Measurements from ENCODE around the gene TEX11.
"Not testable (repeated sequence)": the region's sequence is repeated elsewhere in the genome, so short reads cannot be mapped to it uniquely, and the experiment has no call there.

Gene TEX11

DNA sequence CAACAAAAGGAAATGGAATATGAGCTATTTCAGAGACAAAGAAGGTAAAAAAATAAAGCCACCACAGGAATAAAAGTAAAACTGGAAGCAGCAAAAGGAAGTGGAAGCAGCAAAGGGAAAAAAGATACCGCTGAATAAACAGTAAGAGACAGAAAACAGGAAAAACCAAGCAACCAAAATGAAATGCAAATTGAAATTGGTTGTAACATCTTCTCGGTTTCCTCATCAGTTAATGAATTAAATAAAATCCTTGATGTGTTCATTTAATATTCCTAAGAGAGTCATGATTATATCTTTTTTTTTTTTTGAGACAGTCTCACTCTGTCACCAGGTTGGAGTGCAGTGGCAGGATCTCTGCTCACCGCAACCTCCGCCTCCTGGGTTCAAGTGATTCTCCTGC lies 331.1 kb downstream of the TEX11 start:
- no peak for DNase-seq

DNA sequence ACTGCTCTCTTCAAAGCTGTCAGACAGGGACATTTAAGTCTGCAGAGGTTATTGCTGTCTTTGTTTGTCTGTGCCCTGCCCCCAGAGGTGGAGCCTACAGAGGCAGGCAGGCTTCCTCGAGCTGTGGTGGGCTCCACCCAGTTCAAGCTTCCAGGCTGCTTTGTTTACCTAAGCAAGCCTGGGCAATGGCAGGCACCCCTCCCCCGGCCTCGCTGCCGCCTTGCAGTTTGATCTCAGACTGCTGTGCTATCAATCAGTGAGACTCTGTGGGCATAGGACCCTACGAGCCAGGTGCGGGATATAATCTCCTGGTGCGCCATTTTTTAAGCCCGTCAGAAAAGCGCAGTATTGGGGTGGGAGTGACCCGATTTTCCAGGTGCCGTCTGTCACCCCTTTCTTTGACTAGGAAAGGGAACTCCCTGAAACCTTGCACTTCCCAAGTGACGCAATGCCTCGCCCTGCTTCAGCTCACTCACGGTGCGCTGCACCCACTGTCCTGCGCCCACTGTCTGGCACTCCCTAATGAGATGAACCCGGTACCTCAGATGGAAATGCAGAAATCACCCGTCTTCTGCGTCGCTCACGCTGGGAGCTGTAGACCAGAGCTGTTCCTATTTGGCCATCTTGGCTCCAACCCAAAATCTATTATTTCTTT lies 338.5 kb downstream of the TEX11 start:
- not testable (repeated sequence) for DNase-seq

DNA sequence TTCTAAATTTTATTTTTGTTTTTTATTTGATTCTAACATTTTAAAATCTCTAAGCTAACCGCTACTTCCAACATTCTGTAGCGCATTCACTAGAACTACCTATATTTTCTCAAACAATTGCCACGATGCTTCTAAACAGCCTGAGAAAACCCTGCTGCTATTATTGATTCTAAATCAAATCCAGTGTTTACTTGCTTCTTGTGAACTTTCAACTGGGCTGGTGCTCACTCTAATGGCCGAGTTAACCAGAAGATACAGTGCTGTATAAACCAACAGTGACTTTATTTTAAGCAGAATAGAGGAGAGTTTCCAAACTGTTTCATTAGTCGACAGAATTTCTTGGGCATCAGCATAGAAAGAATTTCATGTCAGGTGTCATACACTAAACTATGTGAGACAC lies 353.6 kb downstream of the TEX11 start:
- no peak for DNase-seq

DNA sequence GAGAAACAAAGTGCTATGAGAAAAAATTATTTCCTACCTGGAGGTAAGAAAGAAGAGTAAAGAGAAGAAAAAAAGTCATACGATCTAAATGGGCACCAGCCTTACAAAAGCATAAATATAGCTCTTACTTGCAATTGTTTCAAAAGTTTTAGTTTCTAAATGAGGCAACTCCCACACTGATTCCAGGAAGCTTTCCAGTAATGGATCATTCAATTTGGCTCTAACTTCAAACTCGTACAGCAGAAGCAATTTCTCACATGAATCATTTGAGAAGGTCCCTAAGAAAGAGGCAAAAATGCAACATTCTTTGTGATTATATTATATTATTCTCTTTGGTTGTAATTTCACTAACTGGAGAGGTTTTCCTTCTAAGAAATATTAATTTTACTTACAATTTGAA lies 354.0 kb downstream of the TEX11 start:
- no peak for DNase-seq

DNA sequence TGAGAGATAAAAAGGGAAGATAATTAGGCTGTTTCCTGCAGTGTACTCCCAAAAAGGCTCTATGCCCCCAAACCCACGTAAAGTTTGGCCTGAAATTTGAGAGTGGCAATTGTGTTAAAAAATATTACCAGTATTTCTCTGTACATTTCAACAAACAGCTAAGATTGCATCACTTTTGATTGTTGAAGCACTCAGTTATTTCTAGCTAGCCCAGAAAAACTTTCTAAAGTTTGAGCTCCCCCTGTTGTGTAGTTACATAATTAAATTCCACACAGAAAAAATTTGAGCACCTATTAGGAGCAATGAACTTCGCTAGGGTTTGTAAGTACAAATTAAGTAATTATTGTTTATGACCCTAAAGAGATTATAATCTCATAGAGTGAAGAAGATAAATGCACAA lies 354.4 kb downstream of the TEX11 start:
- DNase-seq: no peak

DNA sequence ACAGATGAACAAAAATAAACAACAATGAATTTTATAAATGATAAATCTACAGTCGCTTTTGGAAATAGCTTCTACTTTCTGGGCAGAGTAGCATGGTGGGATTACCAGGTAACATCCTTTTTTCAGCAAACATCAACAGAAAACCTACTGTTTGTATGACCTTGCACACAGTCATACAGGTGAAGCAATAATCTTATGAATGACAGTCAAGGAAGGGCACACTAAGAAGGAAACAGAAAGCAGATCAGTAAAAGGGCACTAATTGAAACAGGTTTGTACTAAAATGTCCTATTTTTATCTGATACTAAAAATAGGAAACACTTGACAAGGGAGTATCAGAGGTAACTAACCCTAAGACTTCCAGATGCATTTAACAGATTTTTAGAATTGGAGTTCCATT lies 355.0 kb downstream of the TEX11 start:
- no peak for DNase-seq

DNA sequence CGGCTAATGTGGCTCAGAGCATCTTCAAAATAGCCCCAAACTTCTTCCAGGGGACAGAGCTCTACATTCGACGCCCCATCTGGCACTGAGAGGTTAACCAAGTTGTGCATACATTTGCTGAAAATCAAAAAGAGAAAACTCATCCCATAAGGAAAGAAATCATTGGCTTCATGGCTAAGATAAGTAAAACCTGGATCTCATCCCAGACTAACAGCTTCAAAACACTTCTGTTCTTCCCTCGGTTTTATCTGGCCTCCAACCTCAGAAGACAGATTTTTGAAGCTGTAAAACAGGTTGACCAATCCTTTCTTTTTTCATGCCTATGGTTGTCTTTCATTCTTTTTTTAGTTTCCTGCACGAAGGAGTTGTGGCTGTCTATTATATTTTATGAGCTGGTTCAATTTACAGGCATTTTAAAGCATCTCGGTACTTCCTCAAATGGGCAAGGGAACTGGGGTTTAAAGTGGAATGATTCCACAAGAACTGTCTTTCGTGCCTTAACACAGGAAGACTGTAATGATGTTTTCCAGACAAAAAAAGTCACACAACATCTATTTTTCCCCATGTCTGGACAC lies 356.3 kb downstream of the TEX11 start:
- no peak for DNase-seq

DNA sequence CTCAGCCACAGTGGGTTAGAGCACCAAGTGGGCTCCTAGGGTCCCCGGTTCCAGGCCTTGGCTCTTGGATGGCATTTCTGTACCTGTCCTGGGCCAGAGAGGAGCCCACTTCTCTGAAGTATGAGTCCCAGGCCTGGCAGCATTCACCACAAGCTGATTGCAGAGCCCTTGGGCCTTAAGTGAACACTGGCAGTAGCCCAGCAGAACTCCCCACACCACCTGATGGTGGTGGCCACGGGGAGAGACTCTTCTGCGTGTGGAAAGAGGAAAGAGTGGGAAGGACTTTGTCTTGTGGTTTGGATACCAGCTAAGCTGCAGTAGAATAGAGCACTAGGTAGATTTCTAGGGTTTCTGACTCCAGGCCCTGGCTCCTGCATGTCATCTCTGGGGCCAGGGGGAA lies 359.1 kb downstream of the TEX11 start:
- DNase-seq: no peak

DNA sequence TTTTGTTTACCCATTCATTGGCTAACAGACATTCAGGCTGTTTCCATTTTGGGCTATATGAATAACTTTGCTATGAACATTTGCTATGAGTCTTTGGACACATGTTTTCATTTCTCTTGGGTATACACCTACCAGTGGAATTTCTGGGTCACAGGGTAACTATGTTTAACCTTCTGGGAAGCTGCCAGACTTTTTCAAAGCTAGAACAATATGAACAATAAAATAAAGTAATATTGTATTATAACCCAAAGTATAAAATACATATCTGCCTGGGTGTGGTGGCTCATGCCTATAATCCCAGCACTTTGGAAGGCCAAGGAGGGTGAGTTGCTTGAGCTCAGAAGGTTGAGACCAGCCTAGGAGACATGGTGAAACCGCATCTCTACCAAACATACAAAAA lies 373.3 kb downstream of the TEX11 start:
- DNase-seq: no peak

DNA sequence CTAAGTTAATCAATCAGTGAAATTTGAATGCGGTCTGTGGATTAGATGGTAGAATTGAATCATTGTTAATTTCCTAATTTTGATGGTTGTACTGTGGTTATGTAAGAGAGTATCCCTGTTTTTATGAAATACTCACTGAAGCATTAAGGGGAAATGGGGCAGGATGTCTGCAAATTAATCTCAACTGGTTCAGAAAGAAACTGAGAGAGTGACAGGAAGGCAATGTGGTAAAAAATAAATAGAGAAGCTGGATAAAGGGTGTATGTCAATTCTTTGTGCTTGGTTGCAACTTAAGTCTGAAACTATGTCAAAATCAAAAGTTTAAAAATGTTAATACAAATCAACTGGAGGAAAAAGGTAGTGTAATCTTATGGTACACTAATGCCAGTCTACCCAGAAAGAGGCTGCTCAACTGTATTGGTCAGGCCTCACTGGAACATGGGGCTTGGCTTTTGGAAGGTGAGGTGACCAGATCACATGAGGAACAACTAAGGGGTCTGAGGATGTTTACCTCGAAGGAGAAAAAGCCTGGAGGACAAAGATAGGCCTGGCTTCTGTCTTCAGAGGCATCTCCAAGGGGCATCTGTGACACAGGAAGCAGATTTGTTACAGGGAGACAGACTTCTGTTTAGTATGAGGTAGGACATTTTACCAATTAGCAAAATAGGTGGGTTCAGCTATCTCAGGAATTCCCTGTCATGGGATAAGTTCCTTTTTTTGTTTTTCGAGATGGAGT lies 380.7 kb downstream of the TEX11 start:
- no peak for DNase-seq

DNA sequence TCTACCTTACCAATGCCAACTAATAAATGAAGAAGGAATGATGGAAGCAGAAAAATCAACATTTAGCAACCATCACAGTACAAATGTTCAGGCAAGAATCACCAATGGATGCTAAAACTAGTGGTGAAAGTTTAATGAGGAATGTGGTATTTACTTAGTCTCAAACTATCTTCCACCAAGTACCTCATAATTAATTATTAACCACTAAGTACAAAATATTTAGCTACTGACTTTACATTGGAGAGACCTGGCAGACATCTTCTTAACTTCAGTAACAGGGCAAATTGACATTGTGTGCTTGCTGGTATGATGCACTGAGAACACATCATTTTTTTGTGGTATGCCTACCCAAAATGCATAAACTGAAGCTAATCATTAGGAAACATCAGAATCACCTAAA lies 381.5 kb downstream of the TEX11 start:
- no peak for DNase-seq

DNA sequence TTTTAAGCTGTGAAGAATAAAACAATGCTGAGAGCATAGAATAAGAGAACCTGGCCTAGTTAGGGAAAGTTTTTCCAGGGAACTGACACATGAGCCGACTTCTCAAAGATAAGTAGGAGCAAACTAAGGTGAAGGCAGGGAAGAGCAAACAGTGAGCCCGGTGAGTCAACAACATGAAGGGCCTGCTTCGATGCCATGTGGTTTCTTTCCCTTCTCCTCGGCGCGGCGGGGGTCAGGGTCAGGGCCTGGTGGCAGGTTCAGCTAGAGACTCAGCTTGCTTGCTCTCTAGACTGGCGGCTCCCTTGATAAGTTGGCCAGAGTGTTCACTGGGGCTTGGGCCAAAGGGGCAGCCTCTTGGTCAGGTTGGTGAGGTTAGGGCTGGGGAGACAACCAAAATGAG lies 382.8 kb downstream of the TEX11 start:
- DNase-seq: no peak

DNA sequence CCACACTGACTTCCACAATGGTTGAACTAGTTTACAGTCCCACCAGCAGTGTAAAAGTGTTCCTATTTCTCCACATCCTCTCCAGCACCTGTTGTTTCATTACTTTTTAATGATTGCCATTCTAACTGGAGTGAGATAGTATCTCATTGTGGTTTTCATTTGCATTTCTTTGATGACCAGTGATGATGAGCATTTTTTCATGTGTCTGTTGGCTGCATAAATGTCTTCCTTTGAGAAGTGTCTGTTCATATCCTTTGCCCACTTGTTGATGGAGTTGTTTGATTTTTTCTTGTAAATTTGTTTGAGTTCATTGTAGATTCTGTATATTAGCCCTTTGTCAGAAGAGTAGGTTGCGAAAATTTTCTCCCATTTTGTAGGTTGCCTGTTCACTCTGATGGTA lies 392.8 kb downstream of the TEX11 start:
- DNase-seq: not testable (repeated sequence)

DNA sequence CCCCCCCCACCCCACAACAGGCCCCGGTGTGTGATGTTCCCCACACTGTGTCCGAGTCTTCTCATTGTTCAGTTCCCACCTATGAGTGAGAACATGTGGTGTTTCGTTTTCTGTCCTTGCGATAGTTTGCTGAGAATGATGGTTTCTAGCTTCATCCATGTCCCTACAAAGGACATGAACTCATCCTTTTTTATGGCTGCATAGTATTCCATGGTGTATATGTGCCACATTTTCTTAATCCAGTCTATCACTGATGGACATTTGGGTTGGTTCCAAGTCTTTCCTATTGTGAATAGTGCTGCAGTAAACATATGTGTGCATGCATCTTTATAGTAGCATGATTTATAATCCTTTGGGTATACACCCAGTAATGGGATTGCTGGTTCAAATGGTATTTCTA lies 393.2 kb downstream of the TEX11 start:
- DNase-seq: not testable (repeated sequence)

DNA sequence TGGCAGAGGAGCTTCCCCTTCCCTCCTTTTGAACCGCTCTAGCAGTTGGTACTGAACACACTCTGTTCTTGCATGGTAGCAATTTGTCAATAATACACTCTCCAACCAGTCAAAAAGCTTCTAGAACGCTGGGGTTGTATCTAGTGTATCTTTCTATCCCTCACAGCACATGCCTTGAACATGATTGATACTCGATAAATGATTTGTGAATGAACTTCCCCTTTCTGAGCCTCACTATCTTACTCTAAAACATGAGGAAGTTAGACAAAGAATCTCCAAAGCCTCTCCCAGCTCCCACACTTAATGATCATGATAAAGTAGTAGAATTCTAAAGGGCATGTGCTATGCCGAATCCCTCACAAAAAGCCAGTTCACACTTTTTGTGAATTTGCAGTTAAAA lies 399.4 kb downstream of the TEX11 start:
- no peak for DNase-seq

DNA sequence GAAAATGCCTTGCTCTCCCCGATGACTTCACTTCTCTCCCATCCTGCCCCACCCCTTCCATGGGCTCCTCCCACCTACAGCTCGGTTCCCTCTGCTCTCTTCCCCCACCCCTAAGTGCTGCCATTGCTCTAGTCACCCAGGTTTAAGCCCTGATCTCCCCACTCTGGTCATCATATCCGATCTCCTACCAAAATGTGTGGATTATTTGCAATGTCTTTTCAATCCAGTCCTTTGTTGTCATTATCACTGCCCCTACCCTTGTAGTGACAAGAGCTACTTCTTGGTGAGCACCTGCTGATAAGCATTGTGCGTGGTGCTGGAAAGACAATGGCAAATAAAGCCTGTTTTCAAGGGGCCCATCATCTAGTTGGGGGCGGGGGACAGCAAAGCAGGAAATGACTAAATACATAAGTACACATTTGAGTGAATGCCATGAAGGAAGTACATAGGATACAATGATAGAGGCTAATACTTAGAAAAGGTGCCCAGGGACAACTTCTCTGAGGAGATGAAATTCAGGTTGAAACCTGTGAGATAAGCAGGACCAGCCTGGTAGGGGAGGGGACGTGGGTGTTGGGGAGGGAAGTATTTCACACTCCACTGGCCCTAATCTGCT lies 400.1 kb downstream of the TEX11 start:
- DNase-seq: no peak

DNA sequence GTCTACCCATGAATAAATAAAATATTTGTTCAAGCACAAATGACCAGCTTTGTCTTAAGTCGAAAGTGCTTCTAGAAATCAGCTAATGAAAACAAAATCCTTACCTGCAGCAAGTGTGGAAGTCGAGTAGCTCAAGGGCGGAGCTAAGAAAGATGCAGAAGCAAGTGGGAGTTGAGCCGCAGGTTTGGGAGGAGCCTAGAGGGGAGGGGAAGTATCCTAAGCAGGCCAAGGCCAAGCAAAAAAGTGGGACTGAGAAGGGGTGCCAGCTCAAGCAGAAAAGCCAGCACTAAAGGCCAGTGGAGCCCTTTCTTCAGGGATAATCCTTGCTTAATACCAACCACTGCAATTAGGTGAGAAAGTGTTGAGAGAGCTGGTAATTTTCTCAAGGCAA lies 403.1 kb downstream of the TEX11 start:
- no peak for DNase-seq

DNA sequence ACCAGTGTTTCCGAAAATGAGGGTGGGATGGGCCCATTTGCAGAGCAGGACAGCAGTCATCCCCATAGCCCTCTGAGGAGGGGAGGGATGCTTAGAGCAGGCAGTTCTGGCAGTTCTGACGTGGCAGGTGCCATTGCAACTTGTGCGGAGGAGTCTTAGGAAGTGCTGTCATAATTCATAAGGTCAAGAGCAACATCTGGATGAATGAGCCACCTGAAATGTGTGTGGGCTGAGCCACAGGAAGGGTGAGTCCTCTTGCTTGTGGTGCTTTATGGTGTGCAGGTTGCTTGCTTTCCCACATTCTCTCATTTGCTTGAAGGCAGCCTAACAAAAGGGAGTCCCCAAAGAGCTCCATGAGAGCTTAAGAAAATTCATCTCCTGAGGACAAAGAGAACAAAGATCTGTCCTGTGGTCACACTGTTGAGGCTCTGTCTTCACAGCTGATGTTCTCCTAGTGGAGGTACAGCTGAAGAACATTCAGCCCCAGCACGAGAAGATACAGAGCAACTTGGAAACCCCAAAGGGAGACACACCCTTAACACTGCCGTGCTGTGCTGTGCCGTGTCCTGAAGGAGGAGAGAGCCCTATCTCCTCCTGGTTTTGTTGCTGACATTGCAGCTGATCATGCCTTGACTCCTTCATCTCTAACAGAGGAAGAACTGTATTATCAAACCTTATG lies 403.6 kb downstream of the TEX11 start:
- DNase-seq: no peak

DNA sequence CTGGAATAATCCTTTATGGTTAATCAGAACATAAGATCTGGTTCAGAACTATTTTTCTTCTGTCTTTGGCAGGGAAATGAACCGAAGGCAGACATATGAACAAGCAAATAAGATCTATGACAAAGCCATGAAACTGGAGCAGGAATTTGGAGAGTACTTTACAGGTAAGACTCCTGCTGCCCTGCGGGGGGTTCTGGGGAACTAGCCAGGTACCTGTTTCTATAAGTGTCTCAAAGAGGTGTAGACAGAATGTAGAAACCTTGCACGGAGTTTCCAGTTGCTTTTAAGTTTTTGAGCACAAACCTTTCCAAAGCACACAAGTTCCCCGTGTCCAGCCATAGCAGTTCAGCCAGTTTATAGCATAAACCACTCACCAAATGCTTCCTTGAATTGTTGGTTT lies 407.7 kb downstream of the TEX11 start:
- no peak for DNase-seq

DNA sequence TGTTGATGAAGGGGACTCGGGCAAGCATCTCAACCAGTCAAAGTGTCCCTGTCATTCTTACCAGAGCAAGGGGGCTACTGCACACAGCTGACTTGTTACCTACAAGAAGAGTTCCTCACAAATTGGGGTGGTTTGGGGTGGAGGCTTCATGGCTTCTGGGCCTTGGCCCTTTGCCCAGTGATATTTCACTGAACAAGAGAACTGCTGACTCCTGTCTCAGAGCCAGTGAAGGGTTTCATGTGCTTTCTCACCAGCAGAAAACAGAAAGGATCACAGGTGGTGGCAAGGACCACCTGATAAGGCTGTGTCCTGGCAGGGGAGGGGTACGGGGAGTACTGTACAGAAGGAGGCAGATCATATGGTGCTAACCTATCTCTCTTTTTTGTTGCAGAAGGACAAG lies 410.4 kb downstream of the TEX11 start:
- DNase-seq: no peak

DNA sequence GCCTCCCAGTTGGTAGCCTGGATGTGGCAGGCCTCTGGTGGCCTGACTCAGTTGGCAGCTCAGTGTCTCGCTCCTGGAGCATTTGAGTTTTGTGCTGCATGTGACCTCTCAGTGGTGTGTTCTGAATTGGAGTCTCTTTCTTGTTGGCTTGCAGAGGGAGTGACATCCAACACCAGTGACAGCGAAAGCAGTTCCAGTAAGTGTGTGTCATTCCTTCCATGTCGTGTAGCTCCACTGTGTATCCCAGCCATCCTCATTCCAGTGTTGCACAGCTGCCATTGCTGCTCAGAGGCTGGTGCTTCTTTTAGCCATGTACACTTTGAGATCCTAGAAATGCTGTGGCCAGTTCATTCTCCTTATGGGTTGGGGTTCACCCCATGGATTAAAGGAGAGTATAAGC lies 411.5 kb downstream of the TEX11 start:
- no peak for DNase-seq

DNA sequence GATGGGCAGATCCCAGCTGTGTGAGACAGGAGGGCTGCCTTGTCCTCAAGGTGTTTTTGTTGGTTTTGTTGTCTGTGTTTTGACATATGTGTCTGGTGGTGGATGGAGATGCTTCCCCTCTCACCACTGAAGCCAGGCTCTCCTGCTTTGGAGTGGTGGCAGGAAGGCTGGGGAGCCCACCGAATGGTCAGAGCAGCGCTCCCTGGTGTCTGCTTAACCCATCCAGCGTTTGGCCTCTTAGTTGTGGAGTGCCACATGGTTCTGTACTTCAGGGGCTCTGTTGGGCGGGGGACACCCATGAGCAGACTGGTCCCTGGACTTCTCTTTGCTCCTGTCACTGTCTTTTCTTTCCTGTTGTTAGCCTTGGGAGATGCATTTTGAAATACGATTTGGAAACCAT lies 412.0 kb downstream of the TEX11 start:
- no peak for DNase-seq

DNA sequence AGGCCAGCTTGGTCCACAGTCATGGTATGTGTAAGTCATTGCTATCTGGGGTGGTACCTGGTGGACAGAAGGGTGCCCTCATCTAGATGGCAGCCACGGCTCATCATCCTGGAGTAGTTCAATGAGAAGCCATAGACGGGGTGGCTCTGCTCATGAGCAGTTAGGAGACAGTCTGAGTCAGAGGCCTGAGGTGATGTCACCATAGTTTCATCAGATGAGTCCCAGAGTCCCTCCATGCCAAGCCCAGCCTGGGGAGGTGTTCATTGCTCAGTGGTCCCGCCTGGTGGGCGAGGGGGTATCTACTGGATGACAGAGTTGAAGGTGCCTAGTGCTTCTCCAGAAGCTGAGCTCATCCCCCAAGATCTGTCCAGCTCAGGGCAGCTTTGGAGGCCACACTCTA lies 414.1 kb downstream of the TEX11 start:
- no peak for DNase-seq

DNA sequence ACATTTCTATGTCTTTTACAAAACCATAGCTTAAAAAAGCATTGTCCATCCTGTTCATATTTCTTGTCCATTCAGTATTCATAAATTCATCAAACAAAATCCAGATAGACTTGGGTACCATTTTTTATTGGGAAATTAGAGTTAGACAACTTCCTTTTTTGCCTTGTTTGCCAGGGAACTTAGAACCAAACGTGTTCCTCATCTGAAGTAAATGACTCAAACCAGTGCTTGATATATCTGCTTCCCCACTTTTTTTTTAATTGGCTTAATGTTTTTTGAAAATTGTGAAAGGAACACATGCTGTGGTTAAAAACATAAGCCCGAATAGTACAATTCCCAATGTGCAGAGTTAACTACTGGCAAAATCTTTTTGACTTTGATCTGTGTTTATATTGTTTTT lies 419.7 kb downstream of the TEX11 start:
- DNase-seq: no peak

All from activated CD4-positive, alpha-beta T cell treated with anti-CD3 and anti-CD28 coated beads for 4 hours (primary cell).